Ramos (cell line): ENCODE data around the gene SMIM43.

Source experiments
- in situ Hi-C: fragments of 300-500 bp; cut with MboI; formaldehyde crosslinking; loops from one replicate; pipeline ENCODE4 v1.14.3; 2022; ENCODE audit warnings: low sequenced_read_pairs; ENCODE audit not compliant: unreplicated experiment

Gene SMIM43

GRCh38 chr4:121764702-121765367 is at the start of gene SMIM43:
Gene SMIM43, minus strand, starts transcription at chr4:121765164. Its CDS starts 59 bp downstream, at chr4:121765105.
- in situ Hi-C loops: no loop called here

GRCh38 chr4:121814756-121815155 is 49.8 kb upstream of the SMIM43 start:
- in situ Hi-C loops: loop anchor here (25.0 kb wide), 1 partner anchor 1052 kb away; no protein-coding TSS in a partner anchor

- in situ Hi-C loops: loop anchor here (25.0 kb wide), 1 partner anchor 1049 kb away; no protein-coding TSS in a partner anchor
Measured at GRCh38 chr4:121811122-121811521, 46.2 kb upstream of the SMIM43 start.

GRCh38 chr4:121806411-121806810 is 41.4 kb upstream of the SMIM43 start:
- in situ Hi-C loops: loop anchor here (25.0 kb wide), 1 partner anchor 1044 kb away; no protein-coding TSS in a partner anchor

- in situ Hi-C loops: loop anchor here (25.0 kb wide), 1 partner anchor 1039 kb away; no protein-coding TSS in a partner anchor
Measured at GRCh38 chr4:121801715-121802075, 36.7 kb upstream of the SMIM43 start.

GRCh38 chr4:121800961-121801714 is 36.2 kb upstream of the SMIM43 start, which contains the start of gene EXOSC9:
Gene EXOSC9, plus strand, starts transcription at chr4:121801323. Its CDS starts 102 bp downstream, at chr4:121801425.
- in situ Hi-C loops: loop anchor here (25.0 kb wide), 1 partner anchor 1039 kb away; no protein-coding TSS in a partner anchor

GRCh38 chr4:121800638-121800960 is 35.6 kb upstream of the SMIM43 start:
- in situ Hi-C loops: loop anchor here (25.0 kb wide), 1 partner anchor 1038 kb away; no protein-coding TSS in a partner anchor

- in situ Hi-C loops: loop anchor here (25.0 kb wide), 1 partner anchor 1038 kb away; no protein-coding TSS in a partner anchor
Measured at GRCh38 chr4:121799867-121800501, 35.0 kb upstream of the SMIM43 start.

GRCh38 chr4:121799208-121799823 is 34.4 kb upstream of the SMIM43 start:
- in situ Hi-C loops: no loop called here

- in situ Hi-C loops: no loop called here
Measured at GRCh38 chr4:121796283-121796682, 31.3 kb upstream of the SMIM43 start.

- in situ Hi-C loops: no loop called here
Measured at GRCh38 chr4:121794505-121795188, 29.7 kb upstream of the SMIM43 start.

- in situ Hi-C loops: no loop called here
Measured at GRCh38 chr4:121792966-121793365, 28.0 kb upstream of the SMIM43 start.

- in situ Hi-C loops: no loop called here
Measured at GRCh38 chr4:121791481-121791880, 26.5 kb upstream of the SMIM43 start.

- in situ Hi-C loops: no loop called here
Measured at GRCh38 chr4:121790976-121791375, 26.0 kb upstream of the SMIM43 start.

- in situ Hi-C loops: no loop called here
Measured at GRCh38 chr4:121789960-121790829, 25.2 kb upstream of the SMIM43 start.

- in situ Hi-C loops: no loop called here
Measured at GRCh38 chr4:121789455-121789854, 24.5 kb upstream of the SMIM43 start.

- in situ Hi-C loops: no loop called here
Measured at GRCh38 chr4:121788896-121789295, 23.9 kb upstream of the SMIM43 start.

- in situ Hi-C loops: no loop called here
Measured at GRCh38 chr4:121786221-121786620, 21.3 kb upstream of the SMIM43 start.

GRCh38 chr4:121785479-121785878 is 20.5 kb upstream of the SMIM43 start:
- in situ Hi-C loops: no loop called here
